NCI-H345 (cell line): ENCODE measurements around the gene TRMO.
"Not testable (repeated sequence)": the region's sequence is repeated elsewhere in the genome, so short reads cannot be mapped to it uniquely, and the experiment has no call there.

Experiments
- DNase-seq: peaks from one replicate; lab custom pipeline; 2025; lab: John Stamatoyannopoulos, UW

The TRMO gene

GRCh38 chr9:97921959-97922724, at the start of gene TRMO:
Gene TRMO, minus strand, starts transcription at chr9:97922500. Its CDS starts 7 bp downstream, at chr9:97922493.
- DNase-seq = peak; percentile 98

GRCh38 chr9:97970165-97970564, 47.9 kb upstream of the TRMO start:
- no peak for DNase-seq

- no peak for DNase-seq
These were observed 46.7 kb upstream of the TRMO start for GRCh38 chr9:97969014-97969413.

- DNase-seq = no peak
These were observed 44.2 kb upstream of the TRMO start for GRCh38 chr9:97966493-97966892.

GRCh38 chr9:97964901-97965300, 42.6 kb upstream of the TRMO start:
- DNase-seq = no peak

- DNase-seq = no peak
These were observed 40.9 kb upstream of the TRMO start for GRCh38 chr9:97963232-97963631.

GRCh38 chr9:97962575-97962974, 40.3 kb upstream of the TRMO start:
- DNase-seq = no peak

- no peak for DNase-seq
These were observed 39.8 kb upstream of the TRMO start for GRCh38 chr9:97962136-97962535.

- no peak for DNase-seq
These were observed 39.1 kb upstream of the TRMO start for GRCh38 chr9:97961361-97961760.

GRCh38 chr9:97960678-97961328, 38.5 kb upstream of the TRMO start:
- DNase-seq = not testable (repeated sequence)

GRCh38 chr9:97959585-97959984, 37.3 kb upstream of the TRMO start:
- DNase-seq = no peak

GRCh38 chr9:97958812-97959511, 36.7 kb upstream of the TRMO start:
- DNase-seq = no peak

GRCh38 chr9:97956331-97956730, 34.0 kb upstream of the TRMO start:
- no peak for DNase-seq

GRCh38 chr9:97954550-97954989, 32.3 kb upstream of the TRMO start:
- DNase-seq = peak; percentile 67

- DNase-seq = peak; percentile 17
These were observed 28.6 kb upstream of the TRMO start for GRCh38 chr9:97950873-97951272.

GRCh38 chr9:97947094-97947493, 24.8 kb upstream of the TRMO start:
- DNase-seq = not testable (repeated sequence)

GRCh38 chr9:97945470-97945869, 23.2 kb upstream of the TRMO start:
- not testable (repeated sequence) for DNase-seq

GRCh38 chr9:97944612-97945011, 22.3 kb upstream of the TRMO start:
- no peak for DNase-seq

- DNase-seq = no peak
These were observed 21.1 kb upstream of the TRMO start for GRCh38 chr9:97943308-97943855.

- DNase-seq = no peak
These were observed 19.0 kb upstream of the TRMO start for GRCh38 chr9:97941323-97941722.

- no peak for DNase-seq
These were observed 18.4 kb upstream of the TRMO start for GRCh38 chr9:97940741-97941140.

GRCh38 chr9:97940233-97940632, 17.9 kb upstream of the TRMO start:
- no peak for DNase-seq
